ENCODE results near the gene MITF. TPM values are rescaled to one million over a fixed set of nuclear protein-coding genes. Genes with fewer than 3 reads are reported as not detected.

Gene MITF
- total and polyA plus RNA-seq, 8 donors: 3.5 to 61.3 (median 15.5) TPM

DNA sequence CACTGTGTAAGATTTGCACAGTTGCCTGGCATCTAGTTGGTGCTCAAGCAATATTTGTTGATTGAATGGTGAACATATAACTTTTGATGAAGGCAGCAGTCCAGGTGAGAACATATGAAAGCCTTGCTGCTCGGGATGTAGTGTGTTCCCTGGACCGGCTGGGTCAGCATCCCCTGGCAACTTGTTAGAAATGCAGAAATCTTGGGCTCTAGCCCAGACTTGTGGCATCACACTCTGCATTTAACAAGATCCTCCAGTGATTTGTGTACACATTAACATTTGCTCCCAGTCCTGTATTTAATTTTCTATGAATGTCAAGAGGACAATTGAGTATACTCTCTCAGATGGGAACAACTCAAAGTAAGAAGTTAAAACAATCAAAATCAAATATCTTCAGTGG, 191.3 kb downstream of the MITF start:
- Histone ChIP-seq H3K9me3 (no peaks in the 10 kb centered on the region), H3K4me1 (peaks cover 4 to 18% (median 11%) of the 10 kb centered on the region in 4 donors), H3K36me3 (no peaks in the 10 kb centered on the region), H3K4me3 (no peak overlapping the region), H3K27ac (no peak overlapping the region), H3K27me3 (no peaks in the 10 kb centered on the region)
- DNase-seq: peak in 1 of 2 donors; percentile 12
- intact Hi-C loops (cut with DNase I; ENCODE audit: low total_unique reads): no loop called here
- WGBS, 5 donors: 23 to 39% (median 34%) methylated on average over 2 of the region's 2 CpGs
- no peak for TF ChIP-seq POLR2AphosphoS5 (IDR thresholded peaks at IDR 0.05)
- TF ChIP-seq CTCF (IDR thresholded peaks at IDR 0.05): no peak
- no peak for TF ChIP-seq POLR2A (IDR thresholded peaks at IDR 0.05)
- no peak for TF ChIP-seq EP300 (IDR thresholded peaks at IDR 0.05)

DNA sequence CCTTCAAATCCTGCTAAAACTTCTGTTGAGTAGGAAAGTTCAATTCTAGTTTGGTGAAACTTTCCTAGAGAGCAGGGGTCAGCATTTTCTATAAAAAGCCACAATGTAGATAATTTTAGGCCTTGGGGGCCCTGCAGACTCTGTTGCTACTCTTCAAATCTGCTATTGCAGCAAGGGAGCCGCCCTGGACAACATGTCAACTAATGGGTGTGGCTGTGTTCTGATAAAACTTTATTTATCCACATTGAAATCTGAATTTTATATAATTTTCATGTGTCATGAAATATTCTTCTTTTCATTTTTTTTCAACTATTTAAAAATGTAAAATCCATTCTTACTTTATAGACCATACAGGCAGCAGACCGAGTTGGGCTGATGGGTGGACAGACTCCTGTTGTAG, 192.8 kb downstream of the MITF start:
- H3K27ac ChIP-seq: no peak overlapping the region
- H3K36me3 ChIP-seq: no peaks in the 10 kb centered on the region
- no peak for DNase-seq
- H3K4me1 ChIP-seq: peaks cover 0 to 17% (median 11%) of the 10 kb centered on the region in 4 donors
- H3K4me3 ChIP-seq: no peak overlapping the region
- 78 to 93% (median 89%) methylated on average over 2 of the region's 2 CpGs for WGBS, 5 donors
- no peaks in the 10 kb centered on the region for H3K9me3 ChIP-seq
- no peaks in the 10 kb centered on the region for H3K27me3 ChIP-seq
- intact Hi-C loops (cut with DNase I; ENCODE audit: low total_unique reads): no loop called here
- TF ChIP-seq POLR2AphosphoS5 (IDR thresholded peaks at IDR 0.05) (no peak), CTCF (IDR thresholded peaks at IDR 0.05) (no peak), POLR2A (IDR thresholded peaks at IDR 0.05) (no peak), EP300 (IDR thresholded peaks at IDR 0.05) (no peak)

DNA sequence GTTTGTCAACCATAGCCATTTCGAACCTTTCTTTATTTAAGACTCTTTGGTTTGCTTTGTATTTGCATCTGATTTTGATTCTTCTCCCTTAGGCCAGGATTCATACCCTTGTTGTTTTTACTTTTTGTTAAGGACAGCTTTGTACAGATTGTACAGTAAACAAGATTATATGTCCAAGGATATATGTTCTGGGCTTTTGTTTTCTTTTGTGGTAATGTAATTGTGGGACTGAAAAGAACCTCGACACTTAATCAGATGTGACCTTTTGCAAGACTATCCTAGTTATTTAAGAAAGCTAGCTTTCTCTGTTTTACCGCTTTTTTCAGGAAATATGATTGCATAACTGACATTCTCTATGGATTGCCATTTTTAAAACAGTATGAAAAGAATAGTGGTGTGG, 193.2 kb downstream of the MITF start:
- no peaks in the 10 kb centered on the region for H3K36me3 ChIP-seq
- no peaks in the 10 kb centered on the region for H3K9me3 ChIP-seq
- no peak for DNase-seq
- no peak overlapping the region for H3K4me3 ChIP-seq
- peaks cover 0 to 17% (median 11%) of the 10 kb centered on the region in 4 donors for H3K4me1 ChIP-seq
- TF ChIP-seq EP300 (IDR thresholded peaks at IDR 0.05) (no peak), POLR2AphosphoS5 (IDR thresholded peaks at IDR 0.05) (no peak), CTCF (IDR thresholded peaks at IDR 0.05) (no peak), POLR2A (IDR thresholded peaks at IDR 0.05) (no peak)
- no peaks in the 10 kb centered on the region for H3K27me3 ChIP-seq
- 62 to 73% (median 66%) methylated on average over 3 of the region's 3 CpGs for WGBS, 5 donors
- no peak overlapping the region for H3K27ac ChIP-seq
- intact Hi-C loops (cut with DNase I; ENCODE audit: low total_unique reads): no loop called here

GRCh38 chr3:69934398-69934797, 195.1 kb downstream of the MITF start:
- Histone ChIP-seq H3K36me3 (peaks cover 0 to 16% (median 15%) of the 10 kb centered on the region in 4 donors), H3K27ac (no peak overlapping the region), H3K27me3 (no peaks in the 10 kb centered on the region), H3K4me3 (no peak overlapping the region), H3K9me3 (no peaks in the 10 kb centered on the region), H3K4me1 (peaks cover 0 to 17% (median 11%) of the 10 kb centered on the region in 4 donors)
- TF ChIP-seq CTCF (IDR thresholded peaks at IDR 0.05) (no peak), EP300 (IDR thresholded peaks at IDR 0.05) (no peak), POLR2AphosphoS5 (IDR thresholded peaks at IDR 0.05) (no peak), POLR2A (IDR thresholded peaks at IDR 0.05) (no peak)
- no peak for DNase-seq
- WGBS, 5 donors: 67 to 78% (median 69%) methylated on average over 2 of the region's 2 CpGs
- intact Hi-C loops (cut with DNase I; ENCODE audit: low total_unique reads): no loop called here

Measured in stomach (tissue), 9 donors.